DMS53 (cell line): ENCODE results near the gene TAS2R60.
"Not testable (repeated sequence)": the region's sequence is repeated elsewhere in the genome, so short reads cannot be mapped to it uniquely, and the experiment has no call there.

Source experiments
- DNase-seq: peaks from one replicate; lab custom pipeline; 2025; lab: John Stamatoyannopoulos, UW

Gene TAS2R60

GRCh38 chr7:143477501-143478150, 34.4 kb downstream of the TAS2R60 start, which contains the start of gene TAS2R41:
TSS of gene TAS2R41 (plus strand) at chr7:143477873. CDS start at chr7:143477873, 0 bp downstream.
- DNase-seq: no peak

DNA sequence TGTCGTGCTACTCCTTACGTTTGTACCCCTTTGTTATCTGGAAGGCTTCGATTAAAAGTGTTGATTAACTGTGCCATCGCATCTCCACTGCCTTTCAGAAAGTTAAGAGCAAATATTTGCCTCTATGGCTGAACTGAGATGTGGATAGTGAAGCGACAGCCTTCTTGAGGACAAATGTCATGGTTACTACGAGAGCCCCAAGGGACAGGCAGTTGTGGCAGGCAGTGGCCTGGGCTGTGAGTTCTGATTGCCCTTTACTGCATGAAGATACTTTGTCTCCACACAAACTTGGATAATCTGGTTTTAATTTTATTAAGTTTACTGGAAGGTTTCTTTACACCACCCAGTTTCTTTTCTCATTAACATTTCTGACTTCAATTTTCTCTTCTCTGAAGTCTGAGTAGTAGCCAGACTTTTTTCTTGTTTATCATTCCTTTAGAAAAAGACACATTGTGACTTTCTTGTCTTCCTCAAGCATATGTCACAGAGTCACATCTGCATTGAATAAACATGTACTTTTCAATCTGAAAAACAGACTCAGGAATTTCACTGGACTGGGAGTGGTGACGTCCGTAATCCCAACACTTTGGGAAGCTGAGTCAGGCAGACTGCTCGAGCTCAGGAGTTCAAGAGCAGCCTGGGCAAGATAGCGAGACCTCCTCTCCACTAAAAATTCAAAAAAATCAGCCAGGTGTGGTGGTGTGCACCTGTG, 36.0 kb downstream of the TAS2R60 start:
- DNase-seq: no peak

GRCh38 chr7:143480501-143480900, 37.2 kb downstream of the TAS2R60 start:
- no peak for DNase-seq

- DNase-seq: no peak
These were observed 40.9 kb downstream of the TAS2R60 start for GRCh38 chr7:143484119-143484518.

DNA sequence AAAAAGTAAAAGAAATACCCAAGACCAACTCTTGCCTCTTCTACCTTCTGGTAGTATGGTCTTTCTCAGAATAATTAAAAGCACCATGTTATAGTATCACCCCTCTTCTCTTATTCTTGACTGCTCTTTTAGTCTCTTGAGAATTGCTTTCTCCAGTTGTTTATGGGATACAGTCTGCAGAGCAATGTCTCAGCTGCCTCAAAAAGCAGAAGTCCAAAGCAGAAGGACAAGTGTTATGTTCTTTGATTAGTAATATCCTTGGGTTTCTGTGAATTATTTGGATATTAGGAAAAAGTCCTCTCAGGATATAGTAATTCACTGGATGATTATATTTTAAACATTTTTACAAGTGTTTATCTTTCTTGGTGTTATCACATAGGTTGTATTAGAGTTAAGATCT, 41.8 kb downstream of the TAS2R60 start:
- no peak for DNase-seq

DNA sequence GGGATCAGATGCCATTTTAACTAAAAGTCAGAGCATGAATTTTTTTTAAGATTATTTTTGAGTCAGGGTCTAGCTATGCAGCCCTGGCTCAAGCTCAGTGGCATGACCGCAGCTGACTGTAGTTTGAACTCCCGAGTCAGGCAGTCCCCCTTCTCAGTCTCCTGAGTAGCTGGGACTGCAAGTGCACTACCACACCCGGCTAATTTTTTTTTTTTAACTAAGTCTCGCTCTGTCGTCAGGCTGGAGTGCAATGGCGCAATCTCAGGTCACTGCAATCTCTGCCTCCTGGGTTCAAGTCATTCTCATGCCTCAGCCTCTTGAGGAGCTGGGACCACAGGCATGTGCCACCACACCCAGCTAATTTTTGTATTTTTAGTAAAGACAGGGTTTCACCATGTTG, 42.2 kb downstream of the TAS2R60 start:
- no peak for DNase-seq

DNA sequence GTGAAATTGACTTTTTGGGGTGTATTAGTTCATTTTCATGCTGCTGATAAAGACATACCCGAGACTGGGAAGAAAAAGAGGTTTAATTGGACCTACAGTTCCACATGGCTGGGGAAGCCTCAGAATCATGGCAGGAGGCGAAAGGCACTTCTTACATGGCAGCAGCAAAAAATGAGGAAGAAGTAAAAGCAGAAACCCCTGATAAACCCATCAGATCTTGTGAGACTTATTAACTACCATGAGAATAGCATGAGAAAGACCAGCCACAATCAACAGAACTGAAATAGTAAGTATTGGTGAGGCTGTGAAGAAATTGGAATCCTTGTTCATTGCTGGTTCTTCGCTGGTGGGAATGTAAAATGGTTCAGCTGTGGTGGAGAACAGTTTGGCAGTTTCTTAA, 43.0 kb downstream of the TAS2R60 start:
- not testable (repeated sequence) for DNase-seq

DNA sequence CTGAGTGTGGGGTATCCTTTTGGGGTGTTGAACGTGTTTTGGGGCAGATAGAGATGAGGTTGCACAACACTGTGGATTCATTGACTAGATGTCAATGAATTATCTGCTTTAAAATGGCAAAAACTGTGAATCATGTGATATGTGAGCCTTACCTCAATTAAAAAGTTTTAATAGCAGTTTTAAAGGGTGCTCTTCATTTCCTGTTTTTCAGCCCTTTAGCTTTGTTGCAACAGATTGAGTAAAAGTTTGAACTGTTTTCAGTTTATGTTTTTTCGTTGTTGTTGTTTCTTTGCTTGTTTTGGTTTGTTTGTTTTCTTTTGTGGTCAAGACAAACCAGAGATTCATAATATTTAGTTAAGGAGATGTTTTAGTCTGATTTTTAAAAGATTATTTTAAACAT, 43.8 kb downstream of the TAS2R60 start:
- DNase-seq: no peak

GRCh38 chr7:143487566-143487965, 44.3 kb downstream of the TAS2R60 start:
- DNase-seq: no peak

DNA sequence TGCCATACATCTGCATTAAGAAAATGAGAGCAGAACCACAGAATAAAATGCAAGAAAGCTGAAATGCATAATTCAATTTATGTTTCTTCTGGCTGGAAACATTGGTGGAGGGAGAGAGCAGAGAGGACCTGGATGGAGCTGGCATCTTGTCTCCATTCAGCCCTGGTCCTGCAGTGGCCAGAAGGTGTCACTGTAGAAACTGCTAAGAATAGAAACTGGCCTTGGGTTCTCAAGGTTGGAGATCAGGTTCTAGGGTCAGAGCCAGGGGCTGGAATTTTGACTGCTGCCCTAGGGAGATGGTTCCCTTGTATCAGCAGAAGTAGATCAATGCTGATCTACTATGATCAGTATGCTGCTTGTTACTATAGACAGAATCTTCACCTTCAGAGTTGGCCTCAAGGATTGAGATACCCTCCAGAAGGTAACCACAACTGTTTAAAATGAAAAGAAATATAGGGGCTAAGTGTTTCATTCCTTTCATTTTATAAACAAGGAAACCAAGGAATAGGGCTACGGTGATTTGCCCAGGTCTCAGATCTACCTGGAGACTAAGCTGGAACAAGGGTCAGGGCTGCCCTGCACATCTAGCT, 47.6 kb downstream of the TAS2R60 start:
- DNase-seq: peak; percentile 71

- peak; percentile 17 for DNase-seq
These were observed 48.8 kb downstream of the TAS2R60 start for GRCh38 chr7:143492043-143492471.

DNA sequence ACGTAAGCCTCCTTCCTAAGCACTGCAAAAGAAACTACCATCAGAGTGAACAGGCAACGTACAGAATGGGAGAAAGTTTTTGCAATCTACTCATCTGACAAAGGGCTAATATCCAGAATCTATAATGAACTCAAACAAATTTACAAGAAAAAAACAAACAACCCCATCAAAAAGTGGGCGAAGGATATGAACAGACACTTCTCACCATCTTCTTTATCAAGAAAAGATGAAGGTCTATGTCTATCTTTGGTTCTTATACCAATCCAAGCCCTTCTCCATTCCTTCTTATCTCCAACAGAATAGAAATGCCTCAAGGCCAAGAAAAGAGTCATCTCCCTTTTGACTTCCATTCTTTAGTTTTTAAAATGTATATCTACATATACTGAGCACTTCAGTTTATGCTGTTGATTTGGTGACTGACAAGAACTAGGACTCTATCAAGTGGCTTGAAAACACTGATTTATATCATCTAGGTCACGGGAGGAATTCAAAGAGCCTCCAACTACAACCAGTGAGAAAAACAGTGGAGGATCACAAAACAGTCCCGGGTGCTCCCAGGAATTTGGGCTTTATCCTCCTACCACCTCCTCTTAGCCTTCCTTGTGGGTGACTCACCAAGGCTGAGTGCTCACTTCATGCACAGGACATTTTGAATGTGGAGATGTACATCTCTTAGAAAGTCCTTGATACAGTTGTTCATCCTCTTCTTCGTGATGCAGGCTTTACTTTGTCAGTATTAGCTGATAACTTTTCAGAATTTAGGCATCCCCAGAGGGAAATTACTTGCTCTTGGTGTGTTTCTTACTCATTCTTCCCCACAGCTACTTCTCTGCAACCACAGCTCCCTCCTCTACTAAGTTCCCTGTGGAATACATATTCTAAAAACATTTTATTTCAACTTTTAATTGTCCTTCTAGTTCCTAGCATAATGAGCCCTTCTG, 49.8 kb downstream of the TAS2R60 start:
- no peak for DNase-seq

- no peak for DNase-seq
These were observed 50.5 kb downstream of the TAS2R60 start for GRCh38 chr7:143493751-143494150.
